ENCODE measurements around the gene MACROD2. TPM values are rescaled to one million over a fixed set of nuclear protein-coding genes. Genes with fewer than 3 reads are reported as not detected.
"Not testable (repeated sequence)": the region's sequence is repeated elsewhere in the genome, so short reads cannot be mapped to it uniquely, and the experiment has no call there.

The MACROD2 gene
- total RNA-seq, 2 donors from 2014 or later = 8.3 to 21.8 TPM

DNA sequence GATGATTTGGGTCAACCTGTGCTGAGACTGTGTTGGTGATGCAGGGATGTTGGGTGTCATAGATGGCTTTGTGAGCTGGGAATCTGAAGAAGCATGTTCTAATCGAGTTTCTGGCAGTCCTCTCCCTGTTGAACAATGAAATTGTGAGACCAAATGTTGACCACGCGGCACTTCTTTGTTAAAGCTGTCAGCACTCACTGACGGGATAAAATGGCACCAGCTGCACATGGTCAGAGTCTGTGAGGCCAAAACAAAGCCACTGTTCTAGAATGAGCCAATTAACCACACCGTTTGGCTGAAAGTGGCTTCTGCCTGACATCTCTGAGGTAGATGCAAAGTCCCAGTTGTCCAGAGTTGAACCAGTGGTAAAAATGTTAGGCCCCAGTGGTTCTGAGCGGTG, 2015.7 kb downstream of the MACROD2 start:
- H3K27ac ChIP-seq = no peak overlapping the region
- no peaks in the 10 kb centered on the region for H3K36me3 ChIP-seq (replicated peaks in 1 of 2; ENCODE audit: insufficient read depth in 1 of 2, low read depth in 2 of 2)
- intact Hi-C loops (cut with DNase I) = no loop called here
- no peaks in the 10 kb centered on the region for H3K4me1 ChIP-seq
- WGBS, 2 donors = 59 to 69% methylated on average over 6 of the region's 6 CpGs
- DNase-seq = no peak
- H3K27me3 ChIP-seq = no peaks in the 10 kb centered on the region
- no peak overlapping the region for H3K4me3 ChIP-seq
- no peak for ATAC-seq
- no peaks in the 10 kb centered on the region for H3K9me3 ChIP-seq
- no peak for TF ChIP-seq POLR2A (IDR thresholded peaks at IDR 0.05)

DNA sequence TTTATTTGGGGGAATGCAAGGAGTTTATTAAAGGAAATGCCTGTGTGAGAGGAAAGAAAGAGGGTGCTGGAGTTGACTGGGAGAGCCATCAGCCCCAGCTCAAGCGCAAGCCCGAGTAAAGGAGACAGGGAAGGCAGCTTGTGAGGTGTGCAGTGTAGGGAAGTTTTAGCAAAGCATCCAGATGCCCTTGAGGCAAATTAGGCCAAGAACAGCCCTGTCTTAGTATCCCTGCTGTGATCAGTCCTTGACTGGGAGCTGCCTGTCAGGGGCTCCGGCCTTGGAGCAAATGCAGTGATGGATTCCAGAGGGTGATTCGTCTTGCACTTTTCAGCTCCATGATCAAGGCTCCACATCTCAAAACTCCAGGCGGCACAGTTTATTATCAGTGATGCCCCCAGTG, 2016.2 kb downstream of the MACROD2 start:
- 85 to 91% methylated on average over 3 to 5 of the region's 5 CpGs for WGBS, 2 donors
- TF ChIP-seq, protein P1, sequence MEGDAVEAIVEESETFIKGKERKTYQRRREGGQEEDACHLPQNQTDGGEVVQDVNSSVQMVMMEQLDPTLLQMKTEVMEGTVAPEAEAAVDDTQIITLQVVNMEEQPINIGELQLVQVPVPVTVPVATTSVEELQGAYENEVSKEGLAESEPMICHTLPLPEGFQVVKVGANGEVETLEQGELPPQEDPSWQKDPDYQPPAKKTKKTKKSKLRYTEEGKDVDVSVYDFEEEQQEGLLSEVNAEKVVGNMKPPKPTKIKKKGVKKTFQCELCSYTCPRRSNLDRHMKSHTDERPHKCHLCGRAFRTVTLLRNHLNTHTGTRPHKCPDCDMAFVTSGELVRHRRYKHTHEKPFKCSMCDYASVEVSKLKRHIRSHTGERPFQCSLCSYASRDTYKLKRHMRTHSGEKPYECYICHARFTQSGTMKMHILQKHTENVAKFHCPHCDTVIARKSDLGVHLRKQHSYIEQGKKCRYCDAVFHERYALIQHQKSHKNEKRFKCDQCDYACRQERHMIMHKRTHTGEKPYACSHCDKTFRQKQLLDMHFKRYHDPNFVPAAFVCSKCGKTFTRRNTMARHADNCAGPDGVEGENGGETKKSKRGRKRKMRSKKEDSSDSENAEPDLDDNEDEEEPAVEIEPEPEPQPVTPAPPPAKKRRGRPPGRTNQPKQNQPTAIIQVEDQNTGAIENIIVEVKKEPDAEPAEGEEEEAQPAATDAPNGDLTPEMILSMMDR (IDR thresholded peaks at IDR 0.05) = no peak
- Histone ChIP-seq H3K4me1 (no peaks in the 10 kb centered on the region), H3K9me3 (no peaks in the 10 kb centered on the region), H3K36me3 (replicated peaks in 1 of 2; ENCODE audit: insufficient read depth in 1 of 2, low read depth in 2 of 2) (no peaks in the 10 kb centered on the region), H3K4me3 (no peak overlapping the region), H3K27me3 (no peaks in the 10 kb centered on the region), H3K27ac (no peak overlapping the region)
- intact Hi-C loops (cut with DNase I) = no loop called here
- ATAC-seq = no peak
- no peak for DNase-seq

DNA sequence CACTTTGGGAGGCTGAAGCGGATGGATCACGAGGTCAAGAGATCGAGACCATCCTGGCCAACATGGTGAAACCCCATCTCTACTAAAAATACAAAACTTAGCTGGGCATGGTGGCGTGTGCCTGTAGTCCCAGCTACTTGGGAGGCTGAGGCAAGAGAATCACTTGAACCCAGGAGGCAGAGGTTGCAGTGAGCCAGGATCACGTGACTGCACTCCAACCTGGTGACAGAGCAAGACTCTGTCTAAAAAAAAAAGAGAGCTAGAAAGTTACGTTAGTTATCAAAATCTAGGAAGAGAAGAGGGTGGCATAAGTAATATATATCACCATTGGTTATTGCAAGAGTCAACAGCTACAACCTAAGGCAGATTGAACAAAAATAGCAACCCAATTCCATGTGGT, 2017.6 kb downstream of the MACROD2 start:
- 68 to 90% methylated on average over 6 of the region's 6 CpGs for WGBS, 2 donors
- H3K36me3 ChIP-seq (replicated peaks in 1 of 2; ENCODE audit: insufficient read depth in 1 of 2, low read depth in 2 of 2); H3K9me3 ChIP-seq; intact Hi-C loops (cut with DNase I); H3K27ac ChIP-seq; H3K4me1 ChIP-seq; H3K4me3 ChIP-seq; DNase-seq; H3K27me3 ChIP-seq; ATAC-seq: not testable (repeated sequence)

DNA sequence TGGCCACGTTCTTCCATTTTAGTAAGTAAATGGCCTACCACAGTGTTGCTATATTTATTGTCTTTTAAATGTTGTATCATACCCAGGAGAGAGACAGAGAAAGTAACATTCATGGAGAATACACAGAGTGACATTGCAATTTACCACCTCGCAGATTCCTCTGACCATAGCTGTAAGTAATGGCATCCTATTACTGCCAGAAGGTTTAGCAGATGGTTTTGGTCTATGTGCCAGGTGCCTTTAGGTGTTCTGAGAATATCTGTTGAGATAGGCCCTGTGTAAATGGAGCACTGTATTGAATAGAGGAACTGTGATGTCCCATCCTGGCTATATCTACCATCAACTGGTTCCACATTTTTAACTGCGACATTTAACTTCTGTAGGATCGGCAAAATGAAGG, 2018.3 kb downstream of the MACROD2 start:
- ATAC-seq (no peak), DNase-seq (no peak)
- Histone ChIP-seq H3K4me3 (no peak overlapping the region), H3K9me3 (no peaks in the 10 kb centered on the region), H3K4me1 (no peaks in the 10 kb centered on the region), H3K27ac (no peak overlapping the region), H3K27me3 (no peaks in the 10 kb centered on the region), H3K36me3 (replicated peaks in 1 of 2; ENCODE audit: insufficient read depth in 1 of 2, low read depth in 2 of 2) (no peaks in the 10 kb centered on the region)
- intact Hi-C loops (cut with DNase I) = no loop called here
- WGBS, 2 donors = 93 to 95% methylated on average over 4 of the region's 4 CpGs
- TF ChIP-seq POLR2A (IDR thresholded peaks at IDR 0.05) = no peak
- TF ChIP-seq, protein P1 (IDR thresholded peaks at IDR 0.05) = no peak

DNA sequence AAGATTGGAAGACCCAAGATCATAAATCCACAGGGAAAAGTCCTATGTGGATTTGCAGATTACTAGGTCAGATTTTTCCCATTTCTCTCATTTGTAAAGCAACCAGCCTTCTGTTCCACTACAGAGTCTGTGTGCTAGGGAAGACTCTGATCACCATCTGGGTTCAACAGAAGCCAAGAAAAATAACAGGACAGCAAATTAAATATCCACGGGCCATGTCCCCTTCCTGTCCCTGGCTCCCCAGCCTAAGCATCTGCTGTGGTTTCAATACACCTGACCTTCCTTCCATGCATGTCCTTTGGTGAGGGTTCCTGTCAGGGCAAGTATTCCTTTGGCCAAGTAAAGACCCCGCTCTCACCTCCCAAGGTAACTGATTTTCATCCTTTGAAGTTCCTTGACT, 2019.1 kb downstream of the MACROD2 start:
- no peaks in the 10 kb centered on the region for H3K36me3 ChIP-seq (replicated peaks in 1 of 2; ENCODE audit: insufficient read depth in 1 of 2, low read depth in 2 of 2)
- no peaks in the 10 kb centered on the region for H3K4me1 ChIP-seq
- intact Hi-C loops (cut with DNase I) = no loop called here
- H3K4me3 ChIP-seq = no peak overlapping the region
- H3K27ac ChIP-seq = no peak overlapping the region
- TF ChIP-seq, protein P1 (IDR thresholded peaks at IDR 0.05) = no peak
- TF ChIP-seq POLR2A (IDR thresholded peaks at IDR 0.05) = no peak
- no peaks in the 10 kb centered on the region for H3K27me3 ChIP-seq
- 80 to 88% methylated on average over 2 of the region's 2 CpGs for WGBS, 2 donors
- DNase-seq = no peak
- ATAC-seq = no peak
- no peaks in the 10 kb centered on the region for H3K9me3 ChIP-seq

DNA sequence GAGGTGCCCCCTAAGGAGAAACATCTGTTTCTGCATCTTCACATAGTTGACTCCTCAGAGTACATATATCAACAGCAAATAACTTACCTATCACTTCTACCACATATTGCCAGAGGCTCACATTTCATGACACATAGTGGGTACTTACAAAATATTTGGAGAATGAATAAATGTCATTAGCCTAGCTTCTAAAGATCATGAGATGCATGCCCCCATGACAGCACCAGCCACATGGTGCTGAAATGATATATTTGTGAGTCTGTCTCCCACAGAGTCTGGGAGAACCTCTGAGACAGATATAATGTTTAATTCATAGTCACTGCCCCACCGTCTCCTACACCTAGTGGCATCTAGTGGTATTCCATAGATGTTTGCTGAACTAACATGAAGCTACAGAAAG, 2022.3 kb downstream of the MACROD2 start:
- intact Hi-C loops (cut with DNase I) = no loop called here
- no peak for DNase-seq
- ATAC-seq = no peak
- 58 to 65% methylated on average over 1 of the region's 1 CpG for WGBS, 2 donors
- Histone ChIP-seq H3K27me3 (no peaks in the 10 kb centered on the region), H3K36me3 (replicated peaks in 1 of 2; ENCODE audit: insufficient read depth in 1 of 2, low read depth in 2 of 2) (no peaks in the 10 kb centered on the region), H3K4me3 (no peak overlapping the region), H3K9me3 (no peaks in the 10 kb centered on the region), H3K27ac (no peak overlapping the region), H3K4me1 (no peaks in the 10 kb centered on the region)
- TF ChIP-seq POLR2A (IDR thresholded peaks at IDR 0.05) = no peak
- TF ChIP-seq, protein P1 (IDR thresholded peaks at IDR 0.05) = no peak

Data from body of pancreas (tissue), 4 donors.